OCI-M2 (cell line): ENCODE measurements around the gene TRAPPC1.

Source experiments
- DNase-seq: peaks from one replicate; lab custom pipeline; 2025; ENCODE audit not compliant: unreplicated experiment; lab: John Stamatoyannopoulos, UW

TRAPPC1 gene

GRCh38 chr17:7881276-7882054 is 50.3 kb downstream of the TRAPPC1 start:
- no peak for DNase-seq
